DOHH2 (cell line): Measurements from ENCODE around the gene UTS2B.

Experiments
- CTCF ChIP-seq: fragments of 200-600 bp; sonication (generic); IDR thresholded peaks from one replicate; pipeline ENCODE4 v1.5.1; 2014; ENCODE audit warnings: antibody characterized with exemption, mild to moderate bottlenecking, low read depth, low read length; ENCODE audit not compliant: poor library complexity, severe bottlenecking
- EZH2phosphoT487 ChIP-seq: fragments of 200-600 bp; sonication (generic); IDR thresholded peaks from 2 replicates; pipeline ENCODE4 v1.6.1; 2017; ENCODE audit warnings: borderline replicate concordance, mild to moderate bottlenecking, antibody characterized with exemption, low read length, moderate library complexity, mixed read lengths

- no peak for TF ChIP-seq CTCF
- TF ChIP-seq EZH2phosphoT487 = no peak
Measured at GRCh38 chr3:191360620-191361019, 30.3 kb upstream of the UTS2B start.
